Measurements from ENCODE around the gene TEX12.

DNA sequence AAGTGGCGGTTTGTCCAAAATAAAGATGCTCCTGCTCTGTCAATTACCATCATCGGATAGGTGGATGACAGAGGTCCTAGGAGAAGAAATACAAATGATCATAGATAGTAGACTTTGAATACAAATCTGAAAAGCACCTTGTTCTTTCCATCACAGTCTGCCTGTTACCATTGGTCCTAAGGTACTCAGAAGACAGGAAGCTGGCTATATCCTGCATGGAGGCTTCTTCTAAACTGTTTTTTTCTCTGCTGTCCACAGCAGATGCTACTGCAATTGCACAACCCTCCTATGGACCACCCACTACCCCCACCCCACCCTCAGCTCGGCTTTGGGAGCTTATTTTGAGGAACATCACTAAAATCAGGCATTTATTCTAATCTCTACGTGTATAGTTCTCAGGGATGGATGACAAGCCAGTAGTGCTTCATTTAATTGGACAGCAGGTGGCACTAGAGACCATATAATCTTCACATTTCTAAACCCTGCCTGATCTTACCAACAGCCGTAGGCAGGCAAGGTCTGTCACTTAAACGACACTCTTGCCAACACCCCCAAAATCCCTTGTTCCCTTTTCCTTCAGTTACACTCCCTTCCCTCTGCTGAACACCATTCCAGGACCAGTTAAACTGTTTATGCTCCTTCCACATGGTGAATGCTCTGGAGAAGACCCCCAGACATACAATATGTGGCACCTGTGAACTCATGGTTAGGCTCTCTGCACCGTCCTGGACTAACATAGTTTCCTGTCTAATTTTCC, 52.5 kb downstream of the TEX12 start:
- TF ChIP-seq CTCF (IDR thresholded peaks at IDR 0.05) (peak in 5 of 7 experiments; percentile 55 to 89 (median 66)), POLR2A (IDR thresholded peaks at IDR 0.05) (no peak), EP300 (IDR thresholded peaks at IDR 0.05) (no peak)
